Activated T-helper 17 cell treated with anti-CD3 and anti-CD28 coated beads, Interleukin-2, amount 50 U/mL, for 72 hours (primary cell): ENCODE measurements around the gene PIEZO2. TPM values are rescaled to one million over a fixed set of nuclear protein-coding genes. Genes with fewer than 3 reads are reported as not detected.
"Not testable (repeated sequence)": the region's sequence is repeated elsewhere in the genome, so short reads cannot be mapped to it uniquely, and the experiment has no call there.

Source experiments
- ATAC-seq: fragments of 150-1000 bp; cut with Tn5 transposase; replicated peaks from 2 replicates; pipeline ENCODE4 v1.10.0; 2021; ENCODE audit warnings: mild to moderate bottlenecking, moderate library complexity
- H3K27ac Mint-ChIP-seq: one replicate; pipeline ENCODE4 v1.8.0; 2022; ENCODE audit warnings: mixed read lengths
- H3K27me3 Mint-ChIP-seq: one replicate; pipeline ENCODE4 v1.8.0; 2022; ENCODE audit warnings: mixed read lengths
- H3K36me3 Mint-ChIP-seq: one replicate; pipeline ENCODE4 v1.8.0; 2022; ENCODE audit warnings: low read depth, mild to moderate bottlenecking, mixed read lengths
- H3K4me1 Mint-ChIP-seq: one replicate; pipeline ENCODE4 v1.8.0; 2022; ENCODE audit warnings: mixed read lengths
- H3K4me3 Mint-ChIP-seq: one replicate; pipeline ENCODE4 v1.8.0; 2022; ENCODE audit warnings: mild to moderate bottlenecking, mixed read lengths
- H3K9me3 Mint-ChIP-seq: one replicate; pipeline ENCODE4 v1.8.0; 2022; ENCODE audit warnings: mixed read lengths
- total RNA-seq, 2 donors: library from RNA; stranded (reverse); gene quantifications; one replicate each; pipeline ENCODE4 v1.2.3, GENCODE V29; 2022

The PIEZO2 gene
- total RNA-seq, 2 donors from 2014 or later, result not detected

GRCh38 chr18:10663750-10664149 lies 485.6 kb downstream of the PIEZO2 start:
- Mint-ChIP-seq H3K27me3 (peaks cover 19% of the 10 kb centered on the region), H3K27ac (no peak overlapping the region), H3K36me3 (no peaks in the 10 kb centered on the region), H3K4me1 (no peaks in the 10 kb centered on the region), H3K9me3 (no peaks in the 10 kb centered on the region), H3K4me3 (no peak overlapping the region)
- no peak for ATAC-seq

- Mint-ChIP-seq H3K4me3 (no peak overlapping the region), H3K9me3 (no peaks in the 10 kb centered on the region), H3K27ac (no peak overlapping the region), H3K4me1 (no peaks in the 10 kb centered on the region), H3K36me3 (no peaks in the 10 kb centered on the region), H3K27me3 (peaks cover 15% of the 10 kb centered on the region)
- no peak for ATAC-seq
These were observed 488.1 kb downstream of the PIEZO2 start for GRCh38 chr18:10661317-10661716.

DNA sequence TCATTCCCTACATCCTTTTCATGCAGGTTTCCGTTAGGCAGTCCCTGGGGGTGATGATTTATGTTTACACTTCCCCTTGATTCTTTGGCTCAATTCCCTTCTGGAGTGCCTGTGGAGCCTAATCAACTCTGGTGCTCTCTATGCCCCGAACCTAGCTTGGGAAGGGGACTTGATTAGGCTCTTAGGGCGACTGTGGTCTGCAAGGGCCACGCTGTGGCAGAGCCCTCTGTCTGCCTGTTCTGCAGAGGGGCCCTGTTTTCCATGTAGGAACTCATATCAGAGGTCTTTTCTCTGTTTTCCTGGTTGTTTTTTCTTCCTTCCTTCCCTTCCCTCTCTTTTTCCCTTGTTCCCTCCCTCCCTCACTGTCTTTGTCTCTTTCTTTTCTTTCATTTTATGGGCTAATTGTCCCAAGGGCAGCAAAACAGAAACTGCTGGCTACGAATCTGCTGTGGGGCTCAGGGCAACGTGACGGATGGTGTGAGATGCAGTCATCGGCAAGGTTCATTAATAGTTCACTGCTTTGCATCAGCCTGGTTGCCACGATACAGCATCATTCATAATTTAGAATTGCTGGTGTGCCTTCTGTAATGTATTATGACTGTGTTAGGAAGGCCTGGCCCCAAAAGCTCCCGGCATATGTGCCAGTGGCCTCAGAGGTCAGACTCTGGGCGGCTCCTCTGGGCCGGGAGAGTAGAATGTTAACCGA lies 489.0 kb downstream of the PIEZO2 start:
- Mint-ChIP-seq H3K4me3 (no peak overlapping the region), H3K9me3 (no peaks in the 10 kb centered on the region), H3K27me3 (peaks cover 15% of the 10 kb centered on the region), H3K4me1 (no peaks in the 10 kb centered on the region), H3K36me3 (no peaks in the 10 kb centered on the region), H3K27ac (no peak overlapping the region)
- ATAC-seq, result no peak

- H3K4me3 Mint-ChIP-seq, result no peak overlapping the region
- no peaks in the 10 kb centered on the region for H3K4me1 Mint-ChIP-seq
- peaks cover 15% of the 10 kb centered on the region for H3K27me3 Mint-ChIP-seq
- no peak overlapping the region for H3K27ac Mint-ChIP-seq
- H3K9me3 Mint-ChIP-seq, result no peaks in the 10 kb centered on the region
- no peaks in the 10 kb centered on the region for H3K36me3 Mint-ChIP-seq
- ATAC-seq, result no peak
These were observed 489.8 kb downstream of the PIEZO2 start for GRCh38 chr18:10659594-10659993.

- ATAC-seq, result no peak
- no peaks in the 10 kb centered on the region for H3K9me3 Mint-ChIP-seq
- no peaks in the 10 kb centered on the region for H3K36me3 Mint-ChIP-seq
- H3K4me1 Mint-ChIP-seq, result no peaks in the 10 kb centered on the region
- no peak overlapping the region for H3K4me3 Mint-ChIP-seq
- H3K27ac Mint-ChIP-seq, result no peak overlapping the region
- H3K27me3 Mint-ChIP-seq, result peaks cover 15% of the 10 kb centered on the region
These were observed 490.4 kb downstream of the PIEZO2 start for GRCh38 chr18:10659000-10659399.

- peaks cover 14% of the 10 kb centered on the region for H3K27me3 Mint-ChIP-seq
- not testable (repeated sequence) for H3K27ac Mint-ChIP-seq, H3K36me3 Mint-ChIP-seq, H3K4me3 Mint-ChIP-seq, H3K4me1 Mint-ChIP-seq, ATAC-seq, H3K9me3 Mint-ChIP-seq
These were observed 505.4 kb downstream of the PIEZO2 start for GRCh38 chr18:10644003-10644402.

GRCh38 chr18:10642915-10643524 lies 506.3 kb downstream of the PIEZO2 start:
- not testable (repeated sequence) for H3K9me3 Mint-ChIP-seq, H3K27me3 Mint-ChIP-seq, H3K36me3 Mint-ChIP-seq, H3K4me1 Mint-ChIP-seq, ATAC-seq, H3K4me3 Mint-ChIP-seq, H3K27ac Mint-ChIP-seq

GRCh38 chr18:10638539-10638885 lies 510.9 kb downstream of the PIEZO2 start:
- H3K4me3 Mint-ChIP-seq, ATAC-seq: not testable (repeated sequence)

DNA sequence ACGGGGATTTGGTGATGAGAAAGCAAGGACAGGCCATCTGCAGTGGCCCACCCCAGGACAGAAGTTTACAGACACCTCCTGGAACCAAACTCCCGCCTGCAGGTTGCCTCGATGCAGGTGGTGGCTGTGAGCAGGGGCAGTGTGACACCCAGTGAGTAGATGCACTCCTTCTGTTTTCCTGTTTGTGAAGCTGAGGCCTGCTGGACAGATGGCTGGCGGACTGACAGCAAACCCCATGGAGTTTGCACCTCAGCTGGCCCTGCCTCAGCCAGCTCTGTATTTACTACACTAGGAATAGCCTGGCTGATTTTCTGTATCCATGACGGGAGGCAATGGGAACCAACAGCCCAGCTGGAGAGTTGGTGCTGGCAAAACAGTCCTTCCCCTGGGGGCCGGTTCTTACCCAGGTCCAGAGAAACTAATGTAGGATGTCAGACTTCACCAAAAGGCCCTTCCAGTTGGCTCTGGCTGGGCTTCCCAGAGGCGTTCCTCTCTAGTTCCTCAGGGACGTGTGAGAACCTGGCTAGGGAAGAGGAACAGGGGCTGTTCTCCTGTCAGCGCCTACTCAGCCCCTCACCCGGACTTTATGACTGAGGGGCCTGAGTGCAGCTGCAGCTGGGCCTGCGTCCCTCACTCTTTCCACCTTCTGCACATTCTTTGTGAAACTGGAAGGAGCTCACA lies 511.4 kb downstream of the PIEZO2 start:
- not testable (repeated sequence) for H3K9me3 Mint-ChIP-seq, H3K27ac Mint-ChIP-seq, ATAC-seq, H3K4me3 Mint-ChIP-seq, H3K27me3 Mint-ChIP-seq, H3K4me1 Mint-ChIP-seq, H3K36me3 Mint-ChIP-seq

More at GRCh38 chr18:10638539-10638885, 510.9 kb downstream of the PIEZO2 start:
- H3K27ac Mint-ChIP-seq, H3K4me1 Mint-ChIP-seq, H3K9me3 Mint-ChIP-seq, H3K27me3 Mint-ChIP-seq, H3K36me3 Mint-ChIP-seq: not testable (repeated sequence)

- ATAC-seq, result peak; percentile 93
- not testable (repeated sequence) for H3K27me3 Mint-ChIP-seq, H3K36me3 Mint-ChIP-seq, H3K4me3 Mint-ChIP-seq, H3K27ac Mint-ChIP-seq, H3K4me1 Mint-ChIP-seq, H3K9me3 Mint-ChIP-seq
These were observed 520.3 kb downstream of the PIEZO2 start for GRCh38 chr18:10629076-10629475.

DNA sequence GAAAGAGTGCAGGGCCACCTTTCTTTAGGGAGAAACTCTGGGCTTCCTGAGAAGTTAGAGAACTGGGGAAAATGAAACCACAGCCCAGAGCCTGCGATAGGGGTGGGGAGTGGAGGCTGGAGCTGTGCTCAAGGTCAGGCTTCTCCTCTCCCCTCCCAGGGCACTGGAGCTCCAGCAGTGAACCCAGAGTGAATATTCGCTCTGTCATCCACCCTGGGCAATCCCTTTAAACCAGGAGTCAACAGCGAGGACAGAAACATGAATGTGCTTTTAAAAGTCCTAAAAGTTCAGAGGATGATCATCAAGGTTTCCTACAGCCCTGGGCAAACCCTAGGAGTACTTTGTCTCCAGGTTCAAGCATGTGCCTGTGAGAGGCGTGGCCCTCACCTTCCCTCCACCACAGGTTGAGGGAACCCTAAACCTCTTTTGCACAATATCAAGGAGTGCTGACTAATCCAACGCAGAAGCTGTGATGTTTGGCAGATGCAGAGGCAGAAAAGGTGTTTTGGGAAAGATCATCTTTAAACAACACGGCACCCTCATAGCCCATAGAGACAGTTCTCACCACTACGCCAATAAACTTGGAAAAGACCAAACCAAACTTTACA lies 522.7 kb downstream of the PIEZO2 start:
- H3K9me3 Mint-ChIP-seq, H3K4me3 Mint-ChIP-seq, H3K4me1 Mint-ChIP-seq, H3K27ac Mint-ChIP-seq, H3K27me3 Mint-ChIP-seq, ATAC-seq, H3K36me3 Mint-ChIP-seq: not testable (repeated sequence)

DNA sequence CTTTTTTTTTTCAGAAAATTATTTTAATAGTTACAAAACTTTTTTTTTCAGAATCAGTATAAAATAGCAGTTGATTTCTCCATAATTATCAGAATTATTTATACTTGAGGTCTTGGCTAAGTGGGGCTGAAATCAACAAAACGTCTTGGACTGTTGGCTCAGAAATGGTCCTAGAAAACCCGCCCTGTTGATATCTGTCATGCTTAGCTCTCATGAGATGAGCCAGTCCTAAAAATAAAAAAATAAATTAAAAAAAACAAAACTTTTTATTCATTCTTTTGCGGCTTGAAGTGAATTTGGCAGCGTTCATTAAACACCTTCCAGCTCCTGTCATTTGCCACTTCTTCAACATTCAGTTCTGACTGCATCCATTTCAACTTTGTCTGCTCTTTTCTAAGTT lies 525.8 kb downstream of the PIEZO2 start:
- not testable (repeated sequence) for ATAC-seq, H3K4me3 Mint-ChIP-seq, H3K9me3 Mint-ChIP-seq, H3K27ac Mint-ChIP-seq, H3K36me3 Mint-ChIP-seq, H3K27me3 Mint-ChIP-seq, H3K4me1 Mint-ChIP-seq

DNA sequence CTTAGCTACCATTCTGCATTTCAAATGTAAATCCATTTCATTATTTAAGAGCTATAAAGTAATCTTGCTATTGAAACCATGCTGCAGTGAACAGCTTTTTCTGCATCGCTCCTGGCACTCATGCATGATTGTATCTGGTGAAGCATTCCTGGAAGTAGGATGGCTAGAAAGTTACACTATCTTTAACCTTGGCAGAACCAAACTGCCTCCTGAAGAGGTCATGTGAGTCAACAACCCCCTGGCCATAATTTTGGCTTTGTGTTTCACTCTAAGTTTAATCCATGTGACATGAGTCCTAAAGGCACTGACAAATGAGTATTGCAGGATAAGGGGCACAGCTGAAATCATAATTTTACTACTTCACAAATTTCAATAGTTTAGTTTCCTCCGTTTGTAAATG lies 526.4 kb downstream of the PIEZO2 start:
- not testable (repeated sequence) for H3K4me1 Mint-ChIP-seq, H3K27me3 Mint-ChIP-seq, H3K9me3 Mint-ChIP-seq, H3K36me3 Mint-ChIP-seq, ATAC-seq, H3K4me3 Mint-ChIP-seq, H3K27ac Mint-ChIP-seq

GRCh38 chr18:10620670-10621329 lies 528.6 kb downstream of the PIEZO2 start:
- ATAC-seq, result not testable (repeated sequence)

More at GRCh38 chr18:10620670-10621329, 528.6 kb downstream of the PIEZO2 start:
- not testable (repeated sequence) for H3K27me3 Mint-ChIP-seq, H3K4me3 Mint-ChIP-seq, H3K36me3 Mint-ChIP-seq, H3K9me3 Mint-ChIP-seq, H3K27ac Mint-ChIP-seq, H3K4me1 Mint-ChIP-seq
